WERI-Rb-1 (cell line): Measurements from ENCODE around the gene CTNNA1.

ENCODE experiments used
- DNase-seq: peaks from one replicate; pipeline ENCODE4 v3.0.0-alpha.2; 2020
- H3K27ac ChIP-seq: fragments of 250-450 bp; sonication (Bioruptor Pico); 2 replicates; pipeline ENCODE4 v1.5.1; 2020; ENCODE audit warnings: mild to moderate bottlenecking, moderate library complexity
- H3K27me3 ChIP-seq: fragments of 250-450 bp; sonication (Bioruptor Pico); 2 replicates; pipeline ENCODE4 v1.5.1; 2021; ENCODE audit warnings: mild to moderate bottlenecking, low read depth, moderate library complexity; ENCODE audit not compliant: insufficient read depth, severe bottlenecking
- H3K36me3 ChIP-seq: fragments of 250-450 bp; sonication (Bioruptor Pico); 2 replicates; pipeline ENCODE4 v1.5.1; 2020; ENCODE audit warnings: mild to moderate bottlenecking, moderate library complexity
- H3K4me3 ChIP-seq: 2 replicates; pipeline ENCODE4 v1.5.1; 2011; ENCODE audit warnings: low read depth, mild to moderate bottlenecking, control low read depth, low read length
- H3K9me3 ChIP-seq: fragments of 250-450 bp; sonication (Bioruptor Pico); 2 replicates; pipeline ENCODE4 v1.5.1; 2021; ENCODE audit warnings: mild to moderate bottlenecking, moderate library complexity; ENCODE audit not compliant: severe bottlenecking
- CTCF ChIP-seq: IDR thresholded peaks from 2 replicates; pipeline ENCODE4 v1.5.1; 2011; ENCODE audit warnings: low read depth, mild to moderate bottlenecking, control low read depth, inconsistent platforms, low read length

The CTNNA1 gene

GRCh38 chr5:138967791-138968448, 214.7 kb downstream of the CTNNA1 start:
- DNase-seq, result no peak
- Histone ChIP-seq H3K27me3 (no peaks in the 10 kb centered on the region), H3K27ac (no peak overlapping the region), H3K4me3 (no peak overlapping the region), H3K36me3 (no peaks in the 10 kb centered on the region; the same call in 1 of the 2 replicates), H3K9me3 (no peaks in the 10 kb centered on the region)
- no peak for TF ChIP-seq CTCF

- TF ChIP-seq CTCF, result no peak
- Histone ChIP-seq H3K4me3 (no peak overlapping the region), H3K36me3 (no peaks in the 10 kb centered on the region; the same call in 1 of the 2 replicates), H3K9me3 (no peaks in the 10 kb centered on the region), H3K27ac (no peak overlapping the region; the same call in 1 of the 2 replicates), H3K27me3 (no peaks in the 10 kb centered on the region)
- DNase-seq, result no peak
Observed at GRCh38 chr5:138968601-138969000, 215.4 kb downstream of the CTNNA1 start.

- no peak for TF ChIP-seq CTCF
- H3K27me3 ChIP-seq, result no peaks in the 10 kb centered on the region
- no peaks in the 10 kb centered on the region for H3K9me3 ChIP-seq
- H3K36me3 ChIP-seq, result no peaks in the 10 kb centered on the region; the same call in 1 of the 2 replicates
- no peak overlapping the region for H3K27ac ChIP-seq
- H3K4me3 ChIP-seq, result no peak overlapping the region
- DNase-seq, result no peak
Observed at GRCh38 chr5:138969323-138970002, 216.2 kb downstream of the CTNNA1 start.

- Histone ChIP-seq H3K36me3 (no peaks in the 10 kb centered on the region; the same call in none of the 2 replicates), H3K4me3 (no peak overlapping the region), H3K27ac (peak overlapping the region; percentile 60), H3K27me3 (no peaks in the 10 kb centered on the region), H3K9me3 (no peaks in the 10 kb centered on the region)
- DNase-seq, result no peak
- TF ChIP-seq CTCF, result no peak
Observed at GRCh38 chr5:138972230-138972629, 219.0 kb downstream of the CTNNA1 start.

GRCh38 chr5:138972836-138973235, 219.6 kb downstream of the CTNNA1 start:
- Histone ChIP-seq H3K4me3 (no peak overlapping the region), H3K36me3 (no peaks in the 10 kb centered on the region; the same call in none of the 2 replicates), H3K9me3 (no peaks in the 10 kb centered on the region), H3K27me3 (no peaks in the 10 kb centered on the region), H3K27ac (peak overlapping the region; percentile 73)
- DNase-seq, result peak; percentile 78
- peak; percentile 82 for TF ChIP-seq CTCF
